ENCODE measurements around the gene EXOC3.
"Not testable (repeated sequence)": the region's sequence is repeated elsewhere in the genome, so short reads cannot be mapped to it uniquely, and the experiment has no call there.

Gene EXOC3

DNA sequence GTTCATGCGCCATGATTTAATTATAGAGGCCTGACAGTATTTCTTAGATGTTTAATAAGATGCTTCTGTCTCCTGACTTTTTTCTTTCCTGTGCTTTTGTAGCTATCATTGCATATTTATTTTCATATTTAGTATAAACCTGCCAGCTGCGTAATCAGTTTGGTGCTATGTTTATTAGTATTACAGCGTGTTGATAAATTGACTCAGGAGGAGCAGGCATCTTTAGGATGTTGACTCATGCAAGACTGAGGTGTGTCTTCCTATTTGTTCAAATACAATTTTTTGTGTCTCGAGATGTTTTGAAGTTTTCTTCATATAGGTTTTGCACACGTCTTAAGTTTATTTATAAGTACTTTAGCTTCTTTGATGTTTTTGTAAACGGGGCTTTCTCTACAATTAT is 35.9 kb upstream of the EXOC3 start:
- no peak for DNase-seq (ENCODE audit: low spot score)

DNA sequence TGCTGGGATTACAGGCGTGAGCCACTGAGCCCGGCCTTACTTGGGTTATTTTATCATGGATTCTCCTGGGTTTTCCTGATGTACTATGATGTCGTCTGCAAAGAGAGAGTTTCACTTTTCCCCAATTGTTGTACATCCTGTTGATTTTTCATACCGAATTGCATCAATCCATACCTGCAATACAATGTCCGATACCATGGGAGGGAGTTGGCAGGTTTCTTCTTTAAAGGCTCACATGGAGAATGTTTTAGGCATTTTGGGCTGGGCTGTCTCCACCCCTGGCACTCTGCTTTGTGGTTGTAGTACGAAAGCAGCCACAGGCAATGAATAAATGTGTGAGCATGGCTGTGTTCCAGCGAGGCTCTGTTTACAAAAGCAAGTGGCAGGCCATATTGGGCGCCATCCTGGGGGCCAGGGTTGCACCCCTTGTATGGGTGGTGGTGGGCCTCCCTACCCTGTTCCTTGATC is 35.1 kb upstream of the EXOC3 start:
- no peak for DNase-seq (ENCODE audit: low spot score)

DNA sequence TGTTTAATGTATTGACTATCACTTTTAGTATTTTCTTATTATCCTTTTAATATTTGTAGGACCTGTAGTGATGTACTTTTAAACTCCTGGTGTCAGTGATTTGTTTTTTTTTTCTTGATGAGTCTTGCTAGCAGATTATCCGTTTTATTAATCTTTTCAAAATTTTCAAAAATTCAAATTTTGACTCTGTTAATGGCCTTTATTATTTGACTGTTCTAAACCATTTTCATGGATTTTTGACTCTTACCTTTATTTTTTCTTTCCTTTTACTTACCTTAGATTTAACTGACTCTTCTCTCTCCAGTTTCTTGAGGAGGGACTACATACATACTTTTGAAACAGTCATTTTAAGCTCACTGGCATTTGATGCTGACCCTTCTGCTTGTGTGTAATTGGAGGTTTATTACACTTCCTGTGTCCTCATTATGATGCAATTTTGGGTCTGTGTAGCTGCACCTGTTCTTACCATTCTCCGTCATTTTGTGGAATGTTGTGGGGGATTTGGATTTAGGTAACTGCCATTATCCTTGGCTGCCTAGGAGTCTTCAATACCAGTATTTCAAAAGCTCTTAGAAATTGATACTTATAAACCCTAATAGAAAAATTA is 32.0 kb upstream of the EXOC3 start:
- no peak for DNase-seq (ENCODE audit: low spot score)

DNA sequence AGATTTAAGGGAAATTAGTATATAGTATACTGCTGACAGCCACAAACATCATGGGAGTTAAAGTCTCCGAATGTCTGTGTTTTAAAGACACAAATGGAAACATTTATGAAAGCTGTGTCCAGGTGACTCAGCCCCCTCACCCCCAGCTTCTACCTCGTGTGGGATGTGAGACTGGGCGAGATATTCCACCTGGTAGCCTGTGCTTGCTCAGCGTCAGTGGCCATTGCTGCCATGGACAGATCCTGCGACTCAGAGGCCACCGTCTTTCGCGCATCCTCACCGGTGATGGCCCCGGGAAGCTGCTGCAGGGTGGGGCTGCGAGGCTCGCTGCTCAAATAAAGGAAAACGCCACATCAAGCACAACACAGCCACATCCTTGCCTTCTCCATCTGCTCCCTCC is 31.2 kb upstream of the EXOC3 start:
- no peak for DNase-seq (ENCODE audit: low spot score)

DNA sequence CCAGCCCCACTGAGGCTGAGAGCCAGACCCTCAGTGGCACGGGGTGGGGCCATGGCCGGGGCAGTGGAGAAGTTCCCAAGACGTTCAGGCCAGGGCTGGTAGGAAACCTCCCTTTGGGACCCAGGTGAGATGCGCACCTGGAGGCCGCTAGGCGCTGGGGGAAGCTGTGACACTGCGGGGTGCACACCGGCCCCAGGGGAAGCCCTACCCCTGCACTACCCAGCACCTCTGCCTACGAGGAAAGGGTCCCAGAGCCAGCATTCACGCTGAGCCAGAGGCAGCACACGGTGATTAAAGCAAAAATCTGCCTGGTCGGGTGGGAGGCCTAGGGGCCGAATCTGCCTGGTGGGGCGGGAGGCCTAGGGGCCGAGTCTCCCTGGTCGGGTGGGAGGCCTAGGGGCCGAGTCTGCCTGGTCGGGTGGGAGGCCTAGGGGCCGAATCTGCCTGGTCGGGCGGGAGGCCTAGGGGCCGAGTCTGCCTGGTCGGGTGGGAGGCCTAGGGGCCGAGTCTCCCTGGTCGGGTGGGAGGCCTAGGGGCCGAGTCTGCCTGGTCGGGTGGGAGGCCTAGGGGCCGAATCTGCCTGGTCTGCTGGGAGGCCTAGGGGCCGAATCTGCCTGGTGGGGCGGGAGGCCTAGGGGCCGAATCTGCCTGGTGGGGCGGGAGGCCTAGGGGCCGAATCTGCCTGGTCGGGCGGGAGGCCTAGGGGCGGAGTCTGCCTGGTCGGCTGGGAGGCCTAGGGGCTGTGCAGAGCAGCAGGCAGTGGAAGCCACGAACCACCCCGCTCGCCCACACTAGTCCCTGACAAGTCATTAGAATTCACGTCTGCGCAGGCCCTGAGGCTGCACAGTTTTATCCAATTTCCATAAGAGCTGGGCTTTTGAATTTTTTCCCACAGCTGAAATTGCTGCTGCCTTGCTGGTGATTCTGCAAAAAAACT is 27.7 kb upstream of the EXOC3 start:
- DNase-seq (ENCODE audit: low spot score) = not testable (repeated sequence)

DNA sequence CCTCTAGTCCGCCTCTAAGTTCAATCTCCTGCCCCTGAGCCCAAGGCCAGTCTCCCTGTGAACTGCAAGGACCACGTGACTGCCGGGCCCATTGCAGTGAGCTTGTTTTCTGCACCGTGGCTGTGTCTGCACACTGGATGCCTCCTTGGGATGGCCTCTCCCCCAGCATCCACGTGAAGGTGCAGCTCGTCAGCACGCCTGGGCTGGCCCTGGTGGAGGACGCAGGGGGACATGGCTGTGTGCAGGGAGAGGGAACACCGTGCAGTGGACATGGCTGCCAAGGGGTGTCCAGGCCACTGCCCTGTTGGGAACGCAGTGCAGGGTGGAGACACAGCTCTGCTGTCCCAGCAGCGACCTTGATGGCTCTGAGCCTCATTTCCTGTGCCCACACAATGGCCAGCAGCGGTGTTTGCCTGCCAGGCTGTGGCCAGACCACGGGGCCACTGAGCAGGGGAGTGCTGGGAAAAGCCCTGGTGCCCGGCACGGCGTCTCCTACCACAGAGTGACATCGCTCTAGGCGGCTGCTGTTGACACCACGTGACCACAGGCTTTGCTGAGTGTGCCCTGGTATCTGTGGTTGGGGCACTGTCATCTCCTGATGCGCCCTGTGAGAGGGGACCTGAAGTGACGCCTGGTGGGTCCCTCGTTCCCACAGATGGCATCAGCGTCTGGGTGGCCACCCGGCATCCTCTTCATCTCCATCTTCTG is 26.9 kb upstream of the EXOC3 start:
- DNase-seq (ENCODE audit: low spot score) = no peak

DNA sequence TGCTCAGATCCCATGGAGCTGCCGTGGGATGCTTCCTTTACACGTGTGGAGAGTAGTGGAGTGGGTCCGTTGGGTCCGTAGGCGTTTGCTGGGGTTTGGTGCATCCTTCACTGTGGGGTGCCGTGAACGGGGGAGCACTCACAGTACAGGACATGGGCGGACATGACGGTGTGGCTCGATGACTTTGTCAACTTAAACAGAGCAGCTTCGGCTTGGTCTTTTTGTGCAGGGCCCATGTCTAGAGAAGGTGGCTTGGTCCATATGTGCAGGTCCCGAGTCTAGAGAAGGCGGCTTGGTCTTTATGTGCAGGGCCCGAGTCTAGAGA is 26.4 kb upstream of the EXOC3 start:
- no peak for DNase-seq (ENCODE audit: low spot score)

DNA sequence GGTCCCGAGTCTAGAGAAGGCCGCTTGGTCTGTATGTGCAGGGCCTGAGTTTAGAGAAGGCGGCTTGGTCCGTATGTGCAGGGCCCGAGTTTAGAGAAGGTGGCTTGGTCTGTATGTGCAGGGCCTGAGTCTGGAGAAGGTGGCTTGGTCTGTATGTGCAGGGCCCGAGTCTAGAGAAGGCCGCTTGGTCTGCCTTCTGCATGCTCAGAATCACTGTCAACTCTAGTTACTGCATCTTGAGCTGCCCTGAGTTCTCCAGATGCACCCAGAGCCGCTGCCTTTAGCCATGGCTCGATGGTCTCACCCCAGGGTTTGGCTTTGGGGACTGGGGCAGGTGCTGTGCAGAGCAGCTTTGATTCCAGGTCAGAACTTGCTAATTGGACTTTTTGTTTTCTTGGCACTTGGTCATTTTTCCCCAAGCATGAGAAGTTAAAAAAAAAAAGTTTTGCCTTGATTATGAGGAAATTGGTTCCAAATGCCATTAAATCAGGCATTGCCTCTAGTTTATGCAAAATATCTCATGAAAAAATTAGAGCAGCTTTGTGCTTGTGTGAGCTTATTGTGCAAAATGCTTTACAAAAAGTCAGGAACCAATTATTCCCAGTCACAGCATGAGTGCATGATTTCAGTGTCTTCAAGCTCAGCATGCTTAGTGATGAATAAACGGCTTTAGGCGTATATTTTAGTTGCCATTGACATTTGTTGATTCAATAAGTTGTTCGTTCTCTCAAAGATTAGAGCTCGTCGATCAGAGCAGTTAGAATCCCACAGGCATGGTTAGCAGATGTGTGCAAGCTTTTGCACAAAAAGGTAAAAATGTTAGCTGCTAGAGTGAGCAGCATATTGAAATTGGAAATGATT is 25.4 kb upstream of the EXOC3 start:
- DNase-seq (ENCODE audit: low spot score) = no peak

DNA sequence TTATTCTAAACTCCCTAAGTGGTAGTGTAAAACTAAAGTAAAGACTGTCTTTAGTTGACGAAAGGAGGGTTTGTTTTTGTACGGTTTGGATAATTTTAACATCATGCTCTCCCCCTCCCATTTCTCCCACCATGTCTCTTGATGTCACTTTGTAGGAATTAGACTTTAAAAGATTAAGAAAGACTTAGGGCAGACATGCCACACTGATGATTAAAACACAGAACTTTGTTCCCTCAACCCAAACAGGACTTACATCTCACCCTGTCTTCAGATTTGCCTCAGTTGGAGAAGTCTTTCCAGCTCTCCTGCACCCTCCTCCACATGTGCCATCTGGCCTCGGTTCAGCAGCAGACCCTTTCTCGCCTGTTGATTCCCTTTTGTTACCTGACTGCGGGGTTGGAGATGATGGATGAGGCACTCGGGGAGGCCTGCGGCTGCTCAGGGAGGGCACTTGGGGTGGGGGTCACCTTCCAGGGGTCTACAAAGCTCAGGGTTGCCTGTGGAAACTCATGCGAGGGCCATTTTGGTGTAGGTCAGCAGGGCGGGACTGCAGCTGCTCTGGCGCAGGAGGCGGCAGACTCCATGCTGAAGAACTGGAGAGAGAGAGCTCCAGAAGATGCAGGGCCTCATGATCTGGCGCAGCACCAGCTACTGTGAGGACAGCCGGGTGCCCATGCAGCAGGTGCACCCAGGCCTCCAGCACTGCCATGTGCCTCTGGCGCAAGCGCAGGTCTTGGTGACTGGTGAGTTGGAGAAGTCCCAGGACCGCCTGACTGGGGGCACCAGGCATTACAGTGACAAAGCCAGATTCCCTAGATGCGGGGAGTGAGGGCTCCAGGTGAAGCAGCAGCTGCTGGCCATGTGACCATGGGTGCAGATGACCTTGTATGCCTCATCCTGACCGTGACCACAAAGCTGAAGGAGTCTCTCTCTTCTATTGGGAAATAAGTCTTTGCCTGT is 24.5 kb upstream of the EXOC3 start:
- no peak for DNase-seq (ENCODE audit: low spot score)

DNA sequence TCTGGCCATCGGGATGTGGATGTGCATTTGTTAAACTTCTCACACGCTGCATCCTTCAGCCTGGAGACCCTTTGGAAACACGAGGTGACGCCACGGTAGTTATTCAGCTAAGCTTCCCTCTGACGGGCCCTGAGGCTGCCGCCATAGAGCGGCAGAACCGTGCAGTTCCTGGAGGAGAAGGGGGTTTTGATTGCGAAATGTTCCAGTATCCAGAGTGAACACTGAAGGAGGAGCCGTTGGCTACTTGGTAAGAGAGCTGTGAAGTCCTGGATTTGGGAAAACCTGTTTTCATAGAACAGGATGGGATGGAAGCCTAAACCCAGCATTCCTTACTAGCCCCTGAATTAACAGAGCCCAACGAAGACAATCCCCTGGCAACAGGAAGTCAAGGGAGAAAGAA is 23.0 kb upstream of the EXOC3 start:
- no peak for DNase-seq (ENCODE audit: low spot score)

DNA sequence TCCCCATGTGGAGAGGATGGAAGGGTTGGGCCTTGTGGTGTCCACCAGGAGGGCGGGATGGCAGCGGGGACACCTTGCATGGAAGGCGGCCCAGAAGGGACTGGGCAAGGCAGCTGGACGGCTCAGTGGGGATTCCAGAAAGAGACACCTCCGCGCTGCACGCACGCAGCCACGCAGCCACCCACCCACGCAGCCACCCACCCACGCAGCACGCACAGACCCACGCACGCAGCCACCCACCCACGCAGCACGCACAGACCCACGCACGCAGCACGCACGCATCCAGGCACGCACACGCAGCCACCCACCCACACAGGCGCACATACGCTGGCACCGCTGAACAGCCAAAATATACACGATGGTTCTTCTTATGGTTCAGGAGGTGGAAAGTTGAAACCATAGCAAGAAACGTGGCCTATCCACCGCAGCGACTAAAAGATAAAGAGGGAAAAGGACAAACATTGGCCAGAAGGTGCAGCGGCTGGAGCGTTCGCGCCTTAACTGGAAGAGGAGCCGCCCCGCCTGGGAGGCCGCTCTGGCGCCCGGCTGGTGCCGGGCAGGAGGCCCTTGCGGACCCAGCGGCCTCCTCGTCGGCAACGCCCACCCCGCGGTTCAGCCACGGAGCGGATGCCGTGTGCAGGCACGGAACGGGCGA is 22.2 kb upstream of the EXOC3 start:
- no peak for DNase-seq (ENCODE audit: low spot score)

DNA sequence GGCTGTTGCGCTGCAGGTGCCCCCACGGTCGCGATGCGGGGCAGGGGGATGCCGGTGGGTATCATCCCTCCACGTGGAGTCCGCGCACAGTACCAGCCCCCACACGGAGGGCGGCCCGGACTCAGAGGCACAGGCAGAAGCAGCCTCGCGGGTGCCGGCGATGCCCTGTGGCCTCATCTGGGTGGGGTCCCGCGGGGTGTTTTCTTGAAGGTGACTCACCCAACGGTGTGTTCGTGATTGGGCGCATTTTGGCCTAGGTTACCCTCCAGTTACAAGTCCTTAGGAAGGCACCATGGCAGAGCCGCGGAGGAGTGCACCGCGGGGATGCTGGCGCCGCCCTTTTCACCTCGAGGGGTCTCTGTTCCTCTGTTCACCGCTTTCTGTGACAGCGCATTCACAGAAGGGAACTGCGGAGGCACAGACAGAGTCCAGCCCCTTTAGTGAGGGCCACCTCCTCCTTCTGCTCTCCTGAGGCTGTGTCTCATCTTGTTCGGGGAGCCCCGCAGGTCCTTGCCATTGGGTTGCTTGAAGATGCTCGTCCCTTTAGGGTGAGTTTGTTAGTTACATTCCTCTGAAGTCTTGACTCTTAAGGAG is 21.6 kb upstream of the EXOC3 start:
- DNase-seq (ENCODE audit: low spot score) = no peak

DNA sequence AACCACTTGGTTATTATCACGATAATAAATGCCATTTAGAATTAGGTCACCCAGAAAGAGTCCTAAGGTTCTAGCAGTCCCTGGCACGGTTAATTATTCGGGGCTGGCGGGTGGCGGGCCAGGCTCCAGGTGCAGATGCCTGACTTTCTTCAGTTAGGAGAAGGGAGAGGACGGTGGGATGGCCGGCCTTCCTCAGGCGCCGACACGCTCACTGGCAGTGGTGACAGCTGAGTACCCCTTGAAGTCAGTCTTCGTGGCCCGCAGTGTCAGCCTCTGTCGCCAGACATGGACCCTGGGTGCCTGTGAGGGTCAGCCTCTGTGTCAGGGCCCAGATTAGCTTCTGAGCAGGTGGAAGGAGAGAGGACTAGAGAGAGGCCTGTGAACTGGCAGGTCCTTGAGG is 21.1 kb upstream of the EXOC3 start:
- DNase-seq (ENCODE audit: low spot score) = no peak

DNA sequence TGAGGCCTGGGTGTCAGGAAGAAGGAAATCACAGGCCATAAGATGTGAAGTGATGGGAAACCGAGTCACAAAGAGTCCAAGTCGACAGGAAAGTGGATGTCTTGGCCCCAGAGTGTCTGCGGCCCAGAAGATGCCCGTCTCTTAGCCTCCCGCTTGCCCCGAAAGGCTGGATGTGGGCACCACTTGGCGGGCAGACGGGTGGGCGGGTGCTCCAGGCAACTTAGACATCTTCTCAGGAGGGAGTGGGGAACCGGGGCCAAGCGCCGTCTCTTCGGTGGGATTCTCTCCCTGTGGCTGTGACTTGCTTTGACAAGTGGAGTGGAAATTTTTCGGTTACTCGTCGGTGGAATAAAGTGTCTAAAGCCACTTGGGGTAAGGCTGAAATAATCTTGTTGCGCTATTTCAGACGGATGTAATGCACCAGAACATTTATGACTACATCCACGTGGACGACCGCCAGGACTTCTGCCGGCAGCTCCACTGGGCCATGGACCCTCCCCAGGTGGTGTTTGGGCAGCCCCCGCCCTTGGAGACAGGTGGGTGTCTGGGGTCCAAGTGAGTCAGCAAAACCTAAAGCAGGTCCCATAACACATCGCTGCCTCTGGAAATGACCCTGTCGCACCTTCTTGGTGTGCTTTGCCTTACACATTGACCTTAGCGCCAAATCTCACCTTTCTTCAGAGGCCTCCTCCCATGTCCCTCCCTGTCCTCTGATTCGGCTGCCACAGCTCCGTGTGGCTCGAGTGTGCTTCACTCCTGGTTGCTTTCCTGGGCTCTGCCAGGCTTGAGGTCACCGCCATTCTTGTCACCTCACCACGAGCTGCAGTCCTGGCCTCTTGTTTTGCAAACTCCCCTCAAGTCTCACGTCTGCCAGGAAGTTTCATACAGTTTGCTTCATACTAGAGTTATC is 20.4 kb upstream of the EXOC3 start:
- DNase-seq (ENCODE audit: low spot score) = no peak

DNA sequence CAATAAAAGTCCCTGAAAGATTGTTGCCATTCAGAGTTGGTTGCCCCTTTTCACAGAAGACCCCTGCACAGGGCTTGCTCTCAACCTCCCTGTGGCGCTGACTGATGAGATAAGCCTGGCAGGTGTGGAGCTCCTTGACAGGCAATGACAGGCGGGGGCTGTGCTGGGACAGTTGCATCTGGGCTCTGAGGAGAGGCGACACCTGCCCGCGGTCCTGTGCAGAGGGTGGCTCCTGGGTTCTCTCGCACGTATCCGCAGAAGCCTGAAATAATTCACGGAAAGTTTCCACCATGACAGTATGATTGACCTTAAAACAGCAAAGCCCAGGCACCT is 19.8 kb upstream of the EXOC3 start:
- no peak for DNase-seq (ENCODE audit: low spot score)

DNA sequence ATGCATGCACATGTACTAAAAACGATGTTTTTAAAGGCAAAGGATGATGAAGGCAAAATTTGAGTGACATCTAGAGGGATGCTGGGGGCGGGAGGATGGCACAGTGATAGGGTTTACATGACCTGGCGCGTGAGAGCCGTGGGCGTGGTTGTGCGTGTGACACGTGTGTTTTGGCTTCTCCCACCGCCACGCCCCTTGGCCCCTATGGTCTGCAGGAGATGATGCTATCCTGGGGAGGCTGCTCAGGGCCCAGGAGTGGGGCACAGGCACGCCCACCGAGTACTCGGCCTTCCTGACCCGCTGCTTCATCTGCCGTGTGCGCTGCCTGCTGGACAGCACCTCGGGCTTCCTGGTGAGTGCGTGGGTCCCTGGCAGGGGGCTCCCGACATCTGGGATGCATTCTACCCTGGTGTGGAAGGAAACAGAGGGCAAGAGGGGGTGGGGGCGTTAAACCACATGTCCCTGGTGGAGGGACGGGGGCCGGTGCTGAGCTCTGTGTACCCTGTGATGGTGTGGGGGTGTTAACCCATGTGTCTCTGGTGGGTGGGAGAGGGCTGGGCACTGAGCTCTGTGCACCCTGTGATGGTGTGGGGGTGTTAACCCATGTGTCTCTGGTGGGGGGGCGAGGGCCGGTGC is 19.2 kb upstream of the EXOC3 start:
- DNase-seq (ENCODE audit: low spot score) = no peak

DNA sequence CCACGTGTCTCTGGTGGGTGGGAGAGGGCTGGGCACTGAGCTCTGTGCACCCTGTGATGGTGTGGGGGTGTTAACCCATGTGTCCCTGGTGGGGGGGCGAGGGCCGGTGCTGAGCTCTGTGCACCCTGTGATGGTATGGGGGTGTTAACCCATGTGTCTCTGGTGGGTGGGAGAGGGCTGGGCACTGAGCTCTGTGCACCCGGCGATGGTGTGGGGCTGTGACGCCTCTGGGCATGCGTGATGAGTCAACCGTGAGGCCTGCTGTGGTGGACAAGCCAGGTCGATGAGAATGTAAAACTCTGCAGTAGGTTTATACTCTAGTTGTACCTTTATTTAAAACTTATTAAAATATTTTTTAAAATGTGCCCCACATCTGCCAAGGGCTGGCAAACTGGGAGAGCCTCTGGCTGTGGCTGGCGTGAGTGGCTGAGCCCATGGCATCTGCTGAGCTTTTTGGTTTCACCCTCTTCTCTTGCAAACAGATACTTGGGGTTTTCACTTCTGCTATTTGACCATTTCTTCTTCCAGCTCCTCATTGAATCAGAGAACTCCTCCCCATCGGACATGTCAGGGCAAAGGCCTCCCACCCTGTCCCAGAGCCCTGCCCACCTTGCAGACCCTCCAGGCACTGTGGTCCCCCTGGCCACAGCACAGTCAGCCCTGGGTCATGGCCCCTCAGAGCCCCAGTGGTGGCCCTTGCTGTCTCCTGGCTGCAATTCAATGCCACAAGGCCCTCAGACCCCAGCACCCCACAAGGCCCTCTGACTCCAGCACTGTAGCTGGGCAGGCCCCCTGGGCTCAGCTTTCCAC is 18.5 kb upstream of the EXOC3 start:
- DNase-seq (ENCODE audit: low spot score) = no peak

DNA sequence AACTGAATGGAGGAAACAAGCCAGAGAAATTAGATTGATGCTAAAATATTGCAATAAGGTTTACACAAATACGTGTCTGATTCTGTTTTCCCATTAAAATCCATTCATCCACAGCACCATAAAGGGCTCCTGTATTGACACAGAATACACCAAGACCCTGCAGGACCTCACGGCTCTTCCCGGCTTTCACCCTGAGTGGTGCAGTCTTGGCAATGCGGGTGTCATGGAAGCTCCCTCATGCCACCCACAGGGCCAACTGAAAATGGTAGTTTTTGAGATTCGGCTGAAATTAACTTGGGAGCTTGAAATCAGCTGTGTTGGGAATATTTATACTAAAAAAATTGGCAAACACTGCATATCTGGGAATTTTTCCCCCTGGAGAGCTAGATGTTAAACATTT is 17.3 kb upstream of the EXOC3 start:
- no peak for DNase-seq (ENCODE audit: low spot score)

Measured in hepatic stellate cell (primary cell).